Body of pancreas (tissue), 4 donors: Measurements from ENCODE around the gene FNDC3B.

ENCODE experiments used
- CTCF ChIP-seq, 7 experiments: fragments of 450-650 bp in 4 of 7; fragments of 200-600 bp in 3 of 7; sonication (generic) in 3 of 7; IDR thresholded peaks; one replicate each; pipeline ENCODE4 v1.5.1; 2016 to 2019; ENCODE audit warnings: antibody characterized with exemption in 7 of 7
- POLR2A ChIP-seq, 3 donors: fragments of 450-650 bp; IDR thresholded peaks; one replicate each; pipeline ENCODE4 v1.6.1; 2016; ENCODE audit warnings: antibody characterized with exemption in 3 of 3, mild to moderate bottlenecking in 2 of 3

GRCh38 chr3:172249039-172249438, 209.7 kb downstream of the FNDC3B start:
- TF ChIP-seq CTCF (IDR thresholded peaks at IDR 0.05): no peak
- no peak for TF ChIP-seq POLR2A (IDR thresholded peaks at IDR 0.05)
